ENCODE results near the gene MED6.

MED6 gene, protein sequence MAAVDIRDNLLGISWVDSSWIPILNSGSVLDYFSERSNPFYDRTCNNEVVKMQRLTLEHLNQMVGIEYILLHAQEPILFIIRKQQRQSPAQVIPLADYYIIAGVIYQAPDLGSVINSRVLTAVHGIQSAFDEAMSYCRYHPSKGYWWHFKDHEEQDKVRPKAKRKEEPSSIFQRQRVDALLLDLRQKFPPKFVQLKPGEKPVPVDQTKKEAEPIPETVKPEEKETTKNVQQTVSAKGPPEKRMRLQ

GRCh38 chr14:70600382-70601157, at the start of gene MED6:
TSS of gene MED6 (minus strand) at chr14:70600655. CDS start at chr14:70600637, 18 bp downstream.
- DNase-seq: peak; percentile 94

DNA sequence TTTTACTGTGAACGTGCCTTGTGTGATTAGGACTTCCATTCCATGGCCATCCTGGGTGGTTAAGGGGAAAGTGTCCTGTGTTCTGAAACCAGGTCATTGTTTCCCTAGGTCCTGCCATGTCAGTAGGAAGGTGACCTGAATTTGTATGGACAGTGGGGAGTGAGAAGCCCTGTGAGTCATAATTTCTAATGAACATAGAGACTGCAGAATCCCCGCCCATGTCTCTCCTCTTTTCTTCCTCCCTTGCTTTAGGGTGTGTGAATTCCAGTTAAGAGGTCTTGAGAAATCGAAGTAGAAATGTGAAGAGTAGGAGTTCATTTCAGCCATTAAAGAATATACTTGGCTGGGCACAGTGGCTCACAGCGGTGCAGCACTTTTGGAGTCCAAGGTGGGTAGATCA, 49.3 kb upstream of the MED6 start:
- DNase-seq: no peak

DNA sequence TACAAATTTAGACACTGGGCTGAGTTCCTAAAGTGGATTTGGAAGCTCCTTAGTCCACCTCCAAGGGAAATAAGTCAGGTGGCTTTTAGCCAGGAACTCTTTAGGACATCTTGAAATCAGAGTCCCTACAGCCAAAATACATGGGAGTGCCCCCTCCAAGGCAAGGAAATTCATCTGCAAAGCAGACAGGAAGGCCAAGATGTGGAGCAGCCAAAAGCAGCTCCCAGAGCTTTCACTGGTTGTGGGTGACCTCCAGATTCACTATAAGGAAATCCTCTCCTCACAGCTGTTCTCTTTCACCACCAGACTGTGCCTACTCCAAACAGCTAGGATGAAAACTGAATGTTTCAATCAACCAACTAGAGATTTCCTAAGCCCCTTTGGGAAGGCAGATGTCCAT, 47.9 kb upstream of the MED6 start:
- no peak for DNase-seq

DNA sequence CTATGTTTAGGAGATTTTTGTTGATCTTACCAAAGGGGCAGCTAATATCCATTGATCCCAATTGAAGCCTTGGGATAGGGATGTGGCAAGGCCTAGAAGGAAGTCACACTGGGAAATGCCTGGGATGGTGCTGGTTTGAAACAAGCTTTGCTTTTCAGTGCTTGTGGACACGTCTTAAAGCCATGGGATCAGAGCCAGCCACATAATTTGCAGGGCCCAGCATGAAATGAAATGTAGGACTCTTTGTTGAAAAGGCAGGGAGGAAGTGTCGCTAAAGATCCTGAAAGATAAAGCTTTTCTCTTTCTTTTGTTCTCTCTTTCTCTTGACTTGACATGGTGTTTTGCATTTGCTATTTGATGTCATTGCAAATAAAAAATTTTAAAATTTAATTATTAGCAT, 46.2 kb upstream of the MED6 start:
- no peak for DNase-seq

DNA sequence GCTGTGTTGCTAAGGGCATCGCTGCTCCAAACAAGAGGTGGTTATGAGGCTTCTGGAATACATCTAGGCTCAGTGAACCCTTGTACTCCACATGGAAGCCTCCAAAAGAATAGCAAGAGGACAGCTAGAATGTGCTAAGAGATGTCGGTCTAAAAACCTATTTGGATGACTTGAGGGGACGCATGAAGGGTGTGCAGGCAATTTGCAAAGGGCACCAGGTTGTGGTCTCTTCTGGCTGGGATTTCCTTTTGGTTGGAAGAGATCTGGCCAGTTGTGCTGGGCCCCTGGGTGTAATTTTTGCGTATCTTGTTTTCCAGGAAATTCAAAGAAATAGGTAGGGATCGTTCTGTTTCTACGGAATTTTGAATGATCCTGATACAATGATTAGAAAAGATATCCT, 45.4 kb upstream of the MED6 start:
- DNase-seq: no peak

DNA sequence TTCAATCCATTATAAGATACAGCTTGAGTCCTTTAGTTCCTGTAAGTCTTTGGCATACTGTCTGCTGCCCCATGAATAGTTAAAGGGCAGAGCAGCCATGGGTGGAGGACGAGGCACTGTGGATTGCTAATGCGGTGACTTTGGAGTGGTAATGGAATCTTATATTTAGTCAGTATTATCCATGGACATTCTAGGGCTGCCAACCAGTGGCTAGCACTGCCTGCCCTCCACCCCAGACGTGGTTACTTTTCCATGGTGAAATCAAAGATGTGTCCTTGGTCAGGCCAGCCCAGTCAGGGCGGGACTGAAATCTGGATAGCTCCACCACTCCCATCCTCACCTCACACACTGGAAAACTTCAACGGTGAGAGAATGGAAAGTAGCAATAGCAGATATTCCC, 43.5 kb upstream of the MED6 start:
- no peak for DNase-seq

GRCh38 chr14:70642303-70643235, 42.1 kb upstream of the MED6 start:
- peak; percentile 63 for DNase-seq

- DNase-seq: no peak
These were observed 41.3 kb upstream of the MED6 start, which contains the start of gene TTC9 for GRCh38 chr14:70641548-70642302. TSS of gene TTC9 (plus strand) at chr14:70641916. CDS start at chr14:70642130, 214 bp downstream.

DNA sequence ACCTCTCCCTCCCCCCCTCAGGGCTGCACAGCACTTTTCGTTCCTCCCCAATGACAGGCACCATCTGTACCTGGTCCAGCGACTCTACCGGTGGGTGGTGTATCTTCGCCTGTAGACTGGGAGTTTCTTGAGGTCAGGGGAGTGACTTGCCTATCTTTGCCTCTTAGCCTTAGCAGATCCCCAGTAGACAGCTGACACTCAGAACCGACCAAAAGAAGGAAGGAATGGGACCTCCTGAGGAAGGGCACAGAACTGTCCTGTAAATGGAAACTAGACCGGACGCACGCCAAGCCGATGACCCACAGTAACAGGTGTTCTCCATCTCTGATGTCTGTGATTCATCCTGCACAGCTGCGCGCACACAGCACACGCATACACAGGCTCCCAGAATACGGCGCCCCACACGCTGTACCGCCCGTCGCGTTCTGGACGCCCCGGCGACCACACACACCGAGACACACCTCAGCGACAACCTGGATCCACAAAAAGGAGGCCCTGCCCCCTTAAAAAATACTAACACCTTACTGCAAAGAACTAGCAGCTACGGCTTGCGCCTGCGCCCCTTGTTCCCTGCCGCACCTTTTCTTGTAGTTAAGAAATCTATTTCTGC, 40.6 kb upstream of the MED6 start:
- peak; percentile 29 for DNase-seq

DNA sequence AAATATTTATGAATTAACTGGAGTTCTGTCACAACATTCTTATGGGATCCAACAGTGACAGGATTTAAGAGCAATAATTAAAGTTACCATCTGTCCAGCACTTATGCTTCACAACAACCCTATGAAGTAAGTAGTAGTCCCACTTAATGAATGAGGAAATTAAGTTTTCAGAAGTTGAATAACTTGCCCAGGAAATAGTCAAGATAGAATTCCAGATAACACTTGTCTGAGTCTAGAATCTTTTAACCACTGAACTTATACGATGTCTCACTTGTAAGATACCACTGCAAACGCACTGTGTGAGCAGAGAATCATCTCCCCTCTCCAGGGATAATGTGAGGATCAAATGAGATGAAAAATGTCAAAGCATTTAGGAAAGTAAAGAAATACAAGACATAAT, 38.0 kb upstream of the MED6 start:
- DNase-seq: no peak

- DNase-seq: no peak
These were observed 35.6 kb upstream of the MED6 start for GRCh38 chr14:70635971-70636595.

DNA sequence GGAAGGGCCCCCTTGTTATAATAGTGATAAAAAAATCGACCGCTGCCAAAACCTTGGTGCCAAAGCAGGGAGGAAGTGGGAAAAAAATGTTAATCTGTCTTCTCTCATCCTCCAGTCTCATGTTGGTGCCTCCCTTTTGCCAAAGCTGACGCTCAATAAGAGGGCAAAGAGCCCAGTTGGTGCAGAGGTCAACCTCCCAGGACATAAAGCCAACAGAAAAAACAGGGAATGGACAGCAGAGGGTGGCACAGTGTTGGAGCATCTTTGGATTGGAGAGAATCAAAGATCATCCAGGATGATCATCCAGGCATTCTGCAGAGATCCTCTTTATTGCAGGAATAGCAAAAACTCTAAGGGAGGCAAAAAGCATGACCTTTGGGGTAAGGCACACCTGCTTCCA, 31.5 kb upstream of the MED6 start:
- no peak for DNase-seq

DNA sequence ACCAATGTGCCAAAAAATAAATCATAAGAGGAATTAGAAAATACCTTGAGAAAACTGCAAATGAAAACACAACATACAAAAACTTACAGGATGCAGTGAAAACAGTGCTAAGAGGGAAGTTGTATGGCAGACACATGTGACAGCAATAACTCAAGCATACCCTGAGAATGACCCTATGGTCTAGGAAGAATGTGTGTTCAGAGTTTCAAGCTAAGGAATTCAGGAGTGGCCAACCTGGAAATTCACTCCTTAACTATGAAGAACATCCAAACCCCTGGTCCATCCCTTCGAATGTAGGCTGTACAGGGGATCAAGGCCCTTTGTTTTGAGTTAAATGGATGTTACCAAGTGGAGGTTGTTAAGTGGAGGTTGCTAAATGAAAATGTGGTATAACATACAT, 24.5 kb upstream of the MED6 start:
- no peak for DNase-seq

- peak; percentile 40 for DNase-seq
These were observed 21.8 kb upstream of the MED6 start for GRCh38 chr14:70622111-70622712.

DNA sequence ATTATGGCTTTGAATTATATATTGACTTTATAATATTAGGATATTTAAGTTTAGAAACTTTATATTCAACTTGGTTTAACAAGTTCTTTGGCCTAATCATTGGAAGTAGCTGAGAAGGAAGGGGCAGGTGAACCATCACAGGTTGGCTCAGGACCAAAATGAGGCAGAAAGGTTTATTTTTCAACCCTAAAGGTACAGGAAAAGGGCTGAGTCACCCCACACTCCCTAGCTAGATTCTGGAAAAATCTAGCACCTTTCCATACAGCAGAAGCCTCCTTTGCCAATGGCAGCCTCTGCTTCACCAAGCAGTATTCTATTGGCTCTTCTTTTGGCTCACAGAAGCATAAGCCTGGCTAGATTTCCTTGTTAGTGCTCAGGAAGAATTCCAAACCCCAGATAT, 19.3 kb upstream of the MED6 start:
- DNase-seq: no peak

DNA sequence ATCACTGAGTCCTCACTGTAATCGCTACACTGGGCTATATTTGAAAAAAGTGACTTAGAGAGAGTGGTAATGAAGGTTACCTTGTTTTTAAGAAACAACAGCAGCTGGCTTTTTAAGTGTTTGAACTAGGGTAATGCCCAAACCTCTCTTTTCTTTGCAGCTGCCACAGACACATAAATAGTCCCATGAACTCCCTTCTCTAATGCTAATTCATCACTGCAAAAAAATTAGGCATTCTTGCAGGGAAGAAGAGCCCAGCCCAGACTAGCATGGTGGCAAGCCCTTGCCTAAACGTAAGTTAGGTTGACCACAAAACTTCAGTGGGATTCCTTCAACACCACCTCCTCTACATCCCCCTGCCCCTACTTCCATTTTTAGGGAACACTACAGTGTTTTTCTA, 17.9 kb upstream of the MED6 start:
- no peak for DNase-seq

- DNase-seq: no peak
These were observed 16.2 kb upstream of the MED6 start for GRCh38 chr14:70616646-70617045.

DNA sequence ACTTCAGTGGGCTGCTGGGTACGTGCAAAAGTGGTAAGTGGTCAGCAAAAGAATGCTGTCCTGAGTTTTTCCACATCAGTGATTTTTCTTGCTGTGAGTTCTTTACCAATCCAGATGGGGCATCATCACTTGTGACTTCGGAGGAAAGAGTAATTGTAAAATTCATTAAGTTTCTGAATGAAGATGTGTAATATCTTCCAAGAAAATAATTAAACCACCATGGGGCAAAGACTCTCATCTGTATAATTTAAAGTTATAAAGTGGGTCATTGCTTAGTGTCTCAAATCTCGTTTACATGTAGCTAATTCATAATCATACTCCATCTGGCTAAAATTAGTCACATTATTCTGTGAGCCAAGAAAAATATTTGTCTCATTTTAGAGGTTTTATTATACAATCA, 10.8 kb upstream of the MED6 start:
- no peak for DNase-seq

- DNase-seq: no peak
These were observed 1.8 kb upstream of the MED6 start for GRCh38 chr14:70602254-70602653.

- no peak for DNase-seq
These were observed 707 bp upstream of the MED6 start for GRCh38 chr14:70601162-70601561.

- DNase-seq: no peak
These were observed 1.1 kb downstream of the MED6 start for GRCh38 chr14:70599345-70599744.
